OCI-M1 (cell line): ENCODE measurements around the gene SCMH1.
"Not testable (repeated sequence)": the region's sequence is repeated elsewhere in the genome, so short reads cannot be mapped to it uniquely, and the experiment has no call there.

Source experiments
- DNase-seq: peaks from one replicate; lab custom pipeline; 2025; lab: John Stamatoyannopoulos, UW

SCMH1 gene

GRCh38 chr1:41211608-41212007 is 30.5 kb downstream of the SCMH1 start:
- not testable (repeated sequence) for DNase-seq

- not testable (repeated sequence) for DNase-seq
Measured at GRCh38 chr1:41207053-41207452, 35.1 kb downstream of the SCMH1 start.

DNA sequence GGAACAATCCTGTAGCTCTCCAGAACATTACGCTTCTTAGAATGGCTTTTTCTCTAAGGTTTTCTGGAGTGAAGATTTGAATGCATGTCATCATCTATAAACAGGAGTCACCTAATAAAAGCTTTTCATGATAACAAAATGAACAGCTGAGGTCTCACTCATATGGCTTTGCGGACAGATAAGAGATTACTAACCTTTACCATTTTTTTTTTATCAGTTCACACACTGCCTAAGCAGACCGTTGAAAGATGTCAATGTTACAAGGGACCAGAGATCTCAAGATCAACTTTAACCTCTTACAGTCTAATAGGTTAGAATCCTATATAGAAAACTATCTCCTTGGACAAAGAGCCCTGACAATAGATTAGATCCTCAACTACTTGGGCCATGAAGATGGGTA is 41.4 kb downstream of the SCMH1 start:
- DNase-seq = peak; percentile 9

GRCh38 chr1:41199375-41199774 is 42.7 kb downstream of the SCMH1 start:
- DNase-seq = no peak

DNA sequence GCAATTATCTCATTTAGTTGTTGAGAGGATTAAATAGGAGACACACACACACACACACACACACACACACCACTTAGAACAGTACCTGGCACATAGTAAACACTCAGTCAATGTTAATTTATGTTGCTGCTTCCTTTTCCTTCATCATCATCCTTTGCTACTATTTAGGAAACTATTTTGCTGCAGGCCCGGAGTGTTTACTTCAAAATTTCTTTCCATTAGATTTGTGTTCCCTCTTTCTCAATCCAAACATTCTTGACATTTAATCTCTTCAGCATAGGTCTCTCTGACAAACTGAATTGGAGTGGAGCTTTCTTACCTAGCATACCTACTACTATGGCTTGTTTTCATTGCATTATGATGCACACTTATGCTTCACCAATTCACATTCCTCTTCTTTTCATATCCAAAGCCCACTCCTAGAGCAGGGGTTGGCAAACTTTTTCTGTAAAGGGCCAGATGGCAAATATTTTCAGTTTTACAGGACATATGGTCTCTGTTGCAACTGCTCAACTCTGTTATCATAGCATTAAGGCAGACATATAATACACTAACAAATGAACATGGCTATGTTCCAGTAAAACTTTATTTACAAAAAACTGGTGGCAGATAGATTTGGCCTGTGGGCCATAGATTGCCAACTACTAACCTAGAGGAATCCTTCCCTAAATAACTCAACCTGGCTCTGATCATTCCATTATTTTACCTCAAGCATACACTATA is 49.5 kb downstream of the SCMH1 start:
- DNase-seq = no peak

DNA sequence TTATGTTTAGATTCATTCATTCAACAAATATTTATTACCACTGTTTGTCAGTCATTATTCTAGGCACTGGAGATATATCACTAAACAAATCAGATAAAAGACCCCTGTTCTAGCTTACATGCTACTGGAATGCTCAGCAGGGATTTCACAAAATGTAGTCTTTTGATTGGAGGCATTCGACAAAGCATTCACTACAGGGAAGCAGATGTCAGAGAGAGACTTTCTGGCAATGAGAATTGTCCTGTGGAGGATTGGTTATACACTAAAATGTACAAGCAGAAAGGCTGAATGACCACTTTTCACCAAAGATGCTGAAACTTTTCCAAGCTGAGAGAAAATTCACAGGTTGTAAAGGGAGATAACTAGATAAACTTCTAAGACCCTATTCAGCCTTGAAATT is 57.7 kb downstream of the SCMH1 start:
- DNase-seq = no peak

- not testable (repeated sequence) for DNase-seq
Measured at GRCh38 chr1:41178230-41178629, 63.9 kb downstream of the SCMH1 start.

DNA sequence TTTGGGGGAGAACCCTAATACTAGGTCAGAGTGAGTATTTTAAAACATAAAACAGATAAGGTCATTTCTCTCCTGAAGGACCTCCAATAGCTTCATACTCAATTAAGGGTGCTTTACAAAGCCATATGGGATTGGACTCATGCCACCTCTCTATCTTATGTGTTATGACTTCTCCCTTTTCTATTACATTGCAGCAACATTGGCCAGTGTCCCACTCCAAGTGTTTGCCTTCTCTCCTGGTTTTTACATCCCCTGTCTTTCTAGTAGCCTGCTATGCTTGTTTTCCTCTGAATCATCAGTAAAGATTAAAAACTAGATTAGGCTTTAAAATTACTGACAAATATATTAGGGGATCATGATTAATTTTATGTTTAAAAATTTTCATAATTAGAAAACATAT is 66.6 kb downstream of the SCMH1 start:
- DNase-seq = no peak

- no peak for DNase-seq
Measured at GRCh38 chr1:41174170-41174569, 67.9 kb downstream of the SCMH1 start.

DNA sequence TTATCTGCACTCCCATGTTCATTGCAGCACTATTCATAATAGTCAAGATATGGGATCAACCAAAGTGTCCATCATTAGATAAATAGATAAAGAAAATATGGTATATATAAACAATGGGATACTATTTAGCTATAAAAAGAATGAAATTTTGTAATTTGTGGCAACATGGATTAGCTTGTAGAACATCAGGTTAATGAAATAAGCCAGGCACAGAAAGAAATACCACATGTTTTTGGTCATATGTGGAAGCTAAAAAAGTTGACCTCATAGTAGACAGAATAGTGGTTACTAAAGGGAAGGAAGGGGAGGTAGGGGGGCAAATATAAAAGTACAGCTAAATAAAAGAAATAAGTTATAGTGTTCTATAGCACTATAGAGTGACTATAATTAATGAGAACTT is 68.5 kb downstream of the SCMH1 start:
- DNase-seq = no peak

DNA sequence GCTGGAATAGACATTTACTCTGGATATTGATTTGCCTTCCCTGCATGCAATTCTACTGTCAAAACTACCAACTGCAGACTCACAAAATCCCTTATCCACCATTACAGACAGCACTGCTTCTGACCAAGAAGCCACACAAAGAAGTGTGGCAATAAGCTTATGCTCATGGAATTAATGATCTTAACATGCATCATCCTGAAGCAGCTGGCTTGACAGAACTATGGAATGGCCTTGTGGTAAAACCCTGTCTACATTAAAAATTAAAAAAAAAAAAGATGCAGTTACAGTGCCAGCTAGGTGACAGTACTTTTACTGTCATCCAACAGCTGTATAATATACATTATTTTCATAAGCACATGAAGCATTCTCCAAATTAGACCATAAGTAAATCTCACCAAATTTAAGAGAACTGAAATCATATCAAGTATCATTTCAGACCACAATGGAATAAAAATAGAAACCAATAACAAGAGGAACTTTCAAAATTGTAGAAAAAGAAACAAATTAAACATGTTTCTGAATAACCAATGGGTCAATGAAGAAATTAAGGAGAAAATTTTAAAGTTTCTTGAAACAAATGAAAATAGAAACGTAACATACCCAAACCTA is 70.7 kb downstream of the SCMH1 start:
- no peak for DNase-seq

GRCh38 chr1:41169799-41170180 is 72.3 kb downstream of the SCMH1 start:
- no peak for DNase-seq

GRCh38 chr1:41169066-41169798 is 72.9 kb downstream of the SCMH1 start:
- no peak for DNase-seq

- DNase-seq = no peak
Measured at GRCh38 chr1:41167667-41168066, 74.4 kb downstream of the SCMH1 start.

DNA sequence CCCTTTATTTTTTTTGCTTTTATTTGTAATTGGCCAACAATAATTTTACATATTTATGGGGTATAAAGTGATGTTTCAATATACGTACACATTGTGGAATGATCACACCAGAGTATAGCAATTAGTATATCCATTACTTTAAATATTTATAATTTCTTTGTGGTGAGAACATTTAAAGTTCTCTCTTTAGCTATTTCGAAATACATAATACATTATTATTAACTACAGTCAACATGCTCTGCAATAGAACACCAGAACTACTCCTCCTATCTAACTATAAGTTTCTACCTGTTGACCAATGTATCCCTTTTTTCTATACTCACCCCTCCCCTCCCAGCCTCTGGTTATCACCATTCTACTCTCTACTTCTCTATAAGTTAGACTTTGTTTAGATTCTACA is 77.4 kb downstream of the SCMH1 start:
- DNase-seq = no peak

DNA sequence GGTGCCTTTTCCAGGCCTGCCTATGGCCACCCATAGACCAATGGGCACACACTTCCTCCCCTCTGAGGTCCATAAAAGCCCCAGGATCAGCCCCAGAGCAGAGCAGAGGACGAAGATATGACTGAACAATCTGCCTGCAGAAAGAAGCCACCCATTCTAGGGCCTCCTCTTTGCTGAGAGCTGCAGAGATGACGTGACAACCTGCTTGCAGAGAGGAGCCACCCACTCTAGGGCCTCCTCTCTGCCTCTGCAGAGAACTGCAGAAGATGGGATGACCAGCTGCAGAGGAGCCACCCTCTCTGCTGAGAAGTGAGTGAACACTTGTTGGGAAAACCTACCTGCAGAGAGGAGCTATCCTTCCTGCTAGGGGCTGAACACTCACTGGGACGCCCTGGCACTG is 79.7 kb downstream of the SCMH1 start:
- DNase-seq = no peak

- no peak for DNase-seq
Measured at GRCh38 chr1:41161846-41162245, 80.3 kb downstream of the SCMH1 start.

DNA sequence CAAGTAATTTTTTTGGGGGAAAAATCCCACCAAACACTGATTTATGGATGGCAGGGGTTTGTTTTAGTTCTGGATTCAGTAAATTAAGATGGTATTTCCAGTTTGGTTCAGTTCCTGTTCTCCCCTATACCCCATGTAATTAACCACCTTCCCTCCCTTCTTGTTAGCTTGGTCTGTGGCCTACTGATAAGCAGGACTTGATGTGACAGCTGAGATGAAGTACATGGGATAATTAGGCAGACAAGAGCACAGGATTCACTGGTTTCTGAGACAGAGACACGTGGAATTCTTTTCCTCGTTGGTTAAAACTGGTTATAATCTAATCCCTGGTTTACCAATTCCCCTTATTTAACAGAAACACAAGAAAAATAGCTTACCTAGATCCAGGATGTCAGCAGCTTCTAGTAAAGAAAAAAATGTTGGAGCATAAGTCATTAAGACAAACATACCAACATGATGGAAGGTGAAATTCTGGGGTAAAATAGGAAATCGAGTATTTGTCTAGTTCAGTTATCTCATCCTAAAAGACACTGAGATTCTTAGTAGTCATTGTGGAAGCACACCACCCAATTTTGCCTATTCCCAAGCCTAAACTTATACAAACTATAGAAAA is 81.5 kb downstream of the SCMH1 start:
- peak; percentile 84 for DNase-seq

- DNase-seq = no peak
Measured at GRCh38 chr1:41158966-41159365, 83.1 kb downstream of the SCMH1 start.

DNA sequence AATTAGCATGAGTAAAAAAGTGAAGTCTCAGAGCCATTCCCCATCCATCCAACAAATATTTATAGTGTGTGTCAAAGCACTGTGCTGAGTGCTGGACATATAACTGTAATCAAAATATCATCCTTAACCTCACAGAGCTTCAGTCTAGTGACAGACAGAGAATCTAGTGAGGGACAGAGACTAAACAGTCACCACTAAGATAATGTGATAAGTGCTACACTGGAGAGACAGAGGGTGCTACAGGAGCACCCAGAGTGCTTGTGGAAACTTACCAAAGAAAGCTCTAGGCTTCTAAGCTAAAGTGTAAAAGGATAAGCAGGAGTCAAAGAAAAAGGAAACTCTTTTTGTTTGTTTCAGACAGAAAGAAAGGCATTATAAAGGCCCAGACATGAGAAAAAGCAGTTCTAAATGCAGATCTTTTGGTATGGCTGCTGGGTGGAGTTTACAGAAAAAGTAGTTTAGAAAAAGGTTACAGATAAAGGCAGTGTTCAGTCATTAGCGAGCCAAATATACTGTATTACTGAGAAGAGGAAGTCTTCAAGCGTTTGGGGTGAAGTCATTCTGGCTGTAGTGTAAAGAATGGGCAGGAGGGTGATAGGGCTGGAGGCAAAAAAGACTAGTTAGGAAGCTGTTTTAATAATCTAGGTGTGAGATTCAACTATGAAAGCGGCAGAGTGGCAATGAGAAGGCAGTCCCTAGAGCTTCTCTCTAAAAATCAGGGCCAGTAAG is 83.8 kb downstream of the SCMH1 start:
- peak; percentile 81 for DNase-seq

- no peak for DNase-seq
Measured at GRCh38 chr1:41155105-41155504, 87.0 kb downstream of the SCMH1 start.

GRCh38 chr1:41153750-41154274 is 88.3 kb downstream of the SCMH1 start:
- DNase-seq = no peak
